Measurements from ENCODE around the gene LLGL2.

DNA sequence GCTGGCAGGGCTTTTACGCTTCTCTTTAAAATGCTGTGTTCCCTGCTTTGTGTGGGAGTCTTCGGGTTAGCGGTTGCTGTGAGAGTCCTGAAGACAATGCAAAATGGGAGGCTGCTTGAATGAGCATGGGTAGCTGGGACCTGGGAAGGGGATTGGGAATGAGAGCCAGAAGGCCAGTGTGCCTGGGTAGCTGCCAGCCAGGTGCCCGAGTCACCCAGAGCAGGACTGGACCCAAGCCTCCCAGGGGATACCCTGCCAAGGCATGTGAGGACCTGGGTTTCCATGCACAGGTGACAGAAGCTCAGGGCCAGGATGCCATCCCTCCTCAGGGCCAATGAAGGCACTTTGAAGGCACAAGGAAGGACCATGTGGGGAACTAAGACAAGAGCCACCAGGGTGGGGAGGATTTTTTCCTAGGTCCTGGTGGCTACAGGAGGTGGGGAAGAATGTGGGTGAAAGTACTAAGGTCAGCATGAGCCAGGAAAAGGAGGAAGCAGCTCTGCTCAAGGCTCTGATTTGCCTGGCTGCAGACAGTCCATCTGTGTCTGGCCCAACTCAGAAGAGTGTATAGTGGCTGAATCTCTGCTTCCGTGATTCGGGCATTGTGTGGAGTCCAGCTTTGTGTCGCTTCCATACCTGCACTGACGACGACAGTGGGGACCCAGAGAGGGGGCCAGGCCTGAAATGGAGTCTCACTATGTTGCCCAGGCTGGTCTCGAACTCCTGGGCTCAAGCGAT, 48.6 kb upstream of the LLGL2 start:
- no peak for TF ChIP-seq CTCF (IDR thresholded peaks at IDR 0.05)
- TF ChIP-seq POLR2A (IDR thresholded peaks at IDR 0.05) = no peak
